SK-N-SH treated with all-trans-retinoic acid at 6 μM for 48 hours (cell line): ENCODE measurements around the gene GPR31.
A peak's percentile ranks its signal among the peaks of the same experiment; 100 is the strongest.
"Not testable (repeated sequence)": the region's sequence is repeated elsewhere in the genome, so short reads cannot be mapped to it uniquely, and the experiment has no call there.

Experiments
- ATAC-seq: fragments of 200-7000 bp; cut with Tn5 transposase; 3 replicates; pipeline ENCODE4 v1.9.1; 2020; ENCODE audit warnings: mild to moderate bottlenecking, moderate library complexity
- ARNTL ChIP-seq: fragments of 450-650 bp; formaldehyde crosslinking; IDR thresholded peaks from 2 replicates; pipeline ENCODE4 v1.5.0; 2020; ENCODE audit warnings: low read depth, mild to moderate bottlenecking, moderate library complexity, borderline replicate concordance
- BACH2 ChIP-seq: fragments of 250-450 bp; sonication (Bioruptor Pico); IDR thresholded peaks from 2 replicates; pipeline ENCODE4 v1.9.0; 2021; ENCODE audit warnings: mild to moderate bottlenecking, borderline replicate concordance
- CSRNP3 ChIP-seq: fragments of 250-450 bp; sonication (Bioruptor Pico); IDR thresholded peaks from 2 replicates; pipeline ENCODE4 v1.5.1; 2021; ENCODE audit warnings: mild to moderate bottlenecking, moderate library complexity
- ISL1 ChIP-seq: fragments of 250-450 bp; sonication (Bioruptor Pico); IDR thresholded peaks from 2 replicates; pipeline ENCODE4 v2.1.2; 2022; ENCODE audit warnings: mild to moderate bottlenecking, moderate library complexity
- PPARA ChIP-seq: fragments of 250-450 bp; sonication (Bioruptor Pico); IDR thresholded peaks from 2 replicates; pipeline ENCODE4 v1.5.0; 2020; ENCODE audit warnings: mild to moderate bottlenecking, borderline replicate concordance
- RARB ChIP-seq: fragments of 250-450 bp; sonication (Bioruptor Pico); IDR thresholded peaks from 2 replicates; pipeline ENCODE4 v1.8.0; 2021; ENCODE audit warnings: mild to moderate bottlenecking, moderate library complexity
- SNAI2 ChIP-seq: fragments of 250-450 bp; sonication (Bioruptor Pico); IDR thresholded peaks from 2 replicates; pipeline ENCODE4 v1.5.0; 2020; ENCODE audit warnings: mild to moderate bottlenecking, moderate library complexity
- TCF4 ChIP-seq: fragments of 250-450 bp; sonication (Bioruptor Pico); IDR thresholded peaks from 2 replicates; pipeline ENCODE4 v1.8.0; 2021; ENCODE audit warnings: mild to moderate bottlenecking, moderate library complexity, borderline replicate concordance
- TOX ChIP-seq: fragments of 250-450 bp; sonication (Bioruptor Pico); IDR thresholded peaks from 2 replicates; pipeline ENCODE4 v1.8.0; 2021; ENCODE audit warnings: mild to moderate bottlenecking, moderate library complexity, borderline replicate concordance
- ZC3H10 ChIP-seq: fragments of 250-450 bp; sonication (Bioruptor Pico); IDR thresholded peaks from 2 replicates; pipeline ENCODE4 v1.5.1; 2021; ENCODE audit warnings: mild to moderate bottlenecking, moderate library complexity
- ZFP3 ChIP-seq: fragments of 250-450 bp; sonication (Bioruptor Pico); IDR thresholded peaks from 2 replicates; pipeline ENCODE4 v1.5.0; 2020; ENCODE audit warnings: mild to moderate bottlenecking, moderate library complexity
- ZNF565 ChIP-seq: fragments of 450-650 bp; formaldehyde crosslinking; conservative IDR thresholded peaks from 2 replicates; pipeline ENCODE4 v1.5.0; 2020; ENCODE audit warnings: low read depth, mild to moderate bottlenecking, moderate library complexity
- ZNF70 ChIP-seq: fragments of 450-650 bp; formaldehyde crosslinking; IDR thresholded peaks from 2 replicates; pipeline ENCODE4 v1.5.0; 2020; ENCODE audit warnings: mild to moderate bottlenecking, moderate library complexity
- ZNF8 ChIP-seq: fragments of 450-650 bp; formaldehyde crosslinking; IDR thresholded peaks from 2 replicates; pipeline ENCODE4 v1.5.0; 2020; ENCODE audit warnings: mild to moderate bottlenecking, moderate library complexity
- TF ChIP-seq, protein P1 (sequence below): fragments of 250-450 bp; sonication (Bioruptor Pico); IDR thresholded peaks from 2 replicates; pipeline ENCODE4 v1.5.1; 2020; ENCODE audit warnings: low read depth, mild to moderate bottlenecking, moderate library complexity
- TF ChIP-seq, protein P2 (sequence below): fragments of 250-450 bp; sonication (Bioruptor Pico); IDR thresholded peaks from 2 replicates; pipeline ENCODE4 v1.8.0; 2020; ENCODE audit warnings: mild to moderate bottlenecking, moderate library complexity, borderline replicate concordance
- TF ChIP-seq, protein P3 (sequence below): fragments of 250-450 bp; sonication (Bioruptor Pico); IDR thresholded peaks from 2 replicates; pipeline ENCODE4 v1.8.0; 2021; ENCODE audit warnings: low read depth, mild to moderate bottlenecking, moderate library complexity, borderline replicate concordance

The GPR31 gene, protein sequence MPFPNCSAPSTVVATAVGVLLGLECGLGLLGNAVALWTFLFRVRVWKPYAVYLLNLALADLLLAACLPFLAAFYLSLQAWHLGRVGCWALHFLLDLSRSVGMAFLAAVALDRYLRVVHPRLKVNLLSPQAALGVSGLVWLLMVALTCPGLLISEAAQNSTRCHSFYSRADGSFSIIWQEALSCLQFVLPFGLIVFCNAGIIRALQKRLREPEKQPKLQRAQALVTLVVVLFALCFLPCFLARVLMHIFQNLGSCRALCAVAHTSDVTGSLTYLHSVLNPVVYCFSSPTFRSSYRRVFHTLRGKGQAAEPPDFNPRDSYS

GRCh38 chr6:167157863-167158262, at the start of gene GPR31:
GPR31 (minus strand) TSS chr6:167157980; CDS start chr6:167157831, 149 bp downstream.
- ATAC-seq, result no peak
- TF ChIP-seq ZNF565 (no peak), ISL1 (CRISPR knock-in tag) (no peak), ZC3H10 (CRISPR knock-in tag) (no peak)
- TF ChIP-seq, protein P1, sequence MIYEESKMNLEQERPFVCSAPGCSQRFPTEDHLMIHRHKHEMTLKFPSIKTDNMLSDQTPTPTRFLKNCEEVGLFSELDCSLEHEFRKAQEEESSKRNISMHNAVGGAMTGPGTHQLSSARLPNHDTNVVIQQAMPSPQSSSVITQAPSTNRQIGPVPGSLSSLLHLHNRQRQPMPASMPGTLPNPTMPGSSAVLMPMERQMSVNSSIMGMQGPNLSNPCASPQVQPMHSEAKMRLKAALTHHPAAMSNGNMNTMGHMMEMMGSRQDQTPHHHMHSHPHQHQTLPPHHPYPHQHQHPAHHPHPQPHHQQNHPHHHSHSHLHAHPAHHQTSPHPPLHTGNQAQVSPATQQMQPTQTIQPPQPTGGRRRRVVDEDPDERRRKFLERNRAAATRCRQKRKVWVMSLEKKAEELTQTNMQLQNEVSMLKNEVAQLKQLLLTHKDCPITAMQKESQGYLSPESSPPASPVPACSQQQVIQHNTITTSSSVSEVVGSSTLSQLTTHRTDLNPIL, result no peak

- ATAC-seq, result no peak
- no peak for TF ChIP-seq ZNF8 (CRISPR knock-in tag)
- no peak for TF ChIP-seq CSRNP3 (CRISPR knock-in tag)
- TF ChIP-seq, protein P1, result no peak
- no peak for TF ChIP-seq ISL1 (CRISPR knock-in tag)
- TF ChIP-seq PPARA, result no peak
- TF ChIP-seq ZNF565, result no peak
- TF ChIP-seq, protein P2, sequence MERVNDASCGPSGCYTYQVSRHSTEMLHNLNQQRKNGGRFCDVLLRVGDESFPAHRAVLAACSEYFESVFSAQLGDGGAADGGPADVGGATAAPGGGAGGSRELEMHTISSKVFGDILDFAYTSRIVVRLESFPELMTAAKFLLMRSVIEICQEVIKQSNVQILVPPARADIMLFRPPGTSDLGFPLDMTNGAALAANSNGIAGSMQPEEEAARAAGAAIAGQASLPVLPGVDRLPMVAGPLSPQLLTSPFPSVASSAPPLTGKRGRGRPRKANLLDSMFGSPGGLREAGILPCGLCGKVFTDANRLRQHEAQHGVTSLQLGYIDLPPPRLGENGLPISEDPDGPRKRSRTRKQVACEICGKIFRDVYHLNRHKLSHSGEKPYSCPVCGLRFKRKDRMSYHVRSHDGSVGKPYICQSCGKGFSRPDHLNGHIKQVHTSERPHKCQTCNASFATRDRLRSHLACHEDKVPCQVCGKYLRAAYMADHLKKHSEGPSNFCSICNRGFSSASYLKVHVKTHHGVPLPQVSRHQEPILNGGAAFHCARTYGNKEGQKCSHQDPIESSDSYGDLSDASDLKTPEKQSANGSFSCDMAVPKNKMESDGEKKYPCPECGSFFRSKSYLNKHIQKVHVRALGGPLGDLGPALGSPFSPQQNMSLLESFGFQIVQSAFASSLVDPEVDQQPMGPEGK, result no peak
Observed at GRCh38 chr6:167207527-167207926, 49.7 kb upstream of the GPR31 start.

DNA sequence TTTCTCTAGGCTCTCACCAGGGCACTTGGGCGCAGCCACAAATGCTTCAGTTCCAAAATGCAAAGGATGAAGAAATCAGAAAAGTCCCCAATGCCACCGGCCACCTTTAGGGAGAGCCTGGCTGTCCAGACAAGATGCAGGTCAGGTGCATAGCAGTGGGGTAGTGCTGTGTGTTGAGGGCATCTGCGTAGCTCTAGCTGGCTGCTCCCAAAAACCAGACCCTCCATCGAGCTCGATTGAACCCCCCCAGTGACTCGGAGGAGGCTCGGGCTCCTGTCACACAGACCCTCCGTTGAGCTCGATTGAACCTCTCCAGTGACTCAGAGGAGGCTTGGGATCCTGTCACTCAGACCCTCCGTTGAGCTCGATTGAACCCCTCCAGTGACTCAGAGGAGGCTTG, 47.5 kb upstream of the GPR31 start:
- not testable (repeated sequence) for ATAC-seq

- peak; percentile 96 for ATAC-seq
Observed at GRCh38 chr6:167204059-167204348, 46.2 kb upstream of the GPR31 start.

- ATAC-seq, result peak; percentile 59
Observed at GRCh38 chr6:167203261-167204058, 45.7 kb upstream of the GPR31 start.

DNA sequence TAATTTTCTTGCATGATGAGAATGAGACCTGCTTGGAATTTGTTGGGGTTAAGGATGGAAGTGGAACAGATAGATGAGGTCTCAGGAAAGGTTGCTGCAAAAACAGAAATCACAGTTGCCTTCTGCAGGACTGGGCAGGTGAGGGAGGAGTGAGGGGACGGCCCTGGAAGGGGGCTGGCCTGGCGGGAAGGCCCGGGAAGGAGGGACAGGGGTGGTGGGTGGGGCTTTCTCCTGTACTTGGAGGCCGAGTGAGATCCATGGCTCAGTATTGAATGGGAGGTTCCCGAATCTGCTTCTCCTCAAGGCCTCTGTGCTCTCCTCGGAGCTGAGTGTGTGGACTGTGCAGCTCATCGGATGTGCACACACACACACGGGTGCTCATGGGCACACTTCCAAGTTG, 44.8 kb upstream of the GPR31 start:
- ATAC-seq, result not testable (repeated sequence)

DNA sequence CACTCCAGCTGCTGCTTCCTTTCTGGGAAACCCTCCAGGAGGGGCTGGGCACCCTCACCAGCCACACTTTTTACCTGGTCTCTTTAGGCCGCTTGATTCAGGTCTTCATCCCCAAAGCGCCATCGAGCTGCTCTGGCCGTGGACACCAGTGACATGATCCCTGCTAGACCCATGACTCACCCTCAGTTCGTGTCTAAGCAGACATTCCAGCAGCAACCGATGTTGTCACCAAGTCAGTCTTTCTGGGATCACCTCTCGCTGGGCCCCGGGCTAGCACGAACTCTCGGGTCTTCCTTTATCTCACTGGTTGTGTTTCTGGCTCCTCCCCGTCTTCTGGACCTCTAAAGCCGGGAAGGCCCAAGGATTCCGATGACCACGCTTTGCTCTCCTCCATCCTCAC, 43.0 kb upstream of the GPR31 start:
- ATAC-seq, result no peak
- TF ChIP-seq TOX (CRISPR knock-in tag) (no peak), RARB (CRISPR knock-in tag) (no peak), CSRNP3 (CRISPR knock-in tag) (no peak), ZNF565 (no peak), ZNF70 (no peak), SNAI2 (CRISPR knock-in tag) (no peak), TCF4 (CRISPR knock-in tag) (no peak), PPARA (no peak), ARNTL (CRISPR knock-in tag) (no peak), ZNF8 (CRISPR knock-in tag) (no peak), BACH2 (CRISPR knock-in tag) (no peak), ISL1 (CRISPR knock-in tag) (no peak), ZFP3 (CRISPR knock-in tag) (no peak), ZC3H10 (CRISPR knock-in tag) (no peak)
- TF ChIP-seq, protein P3, sequence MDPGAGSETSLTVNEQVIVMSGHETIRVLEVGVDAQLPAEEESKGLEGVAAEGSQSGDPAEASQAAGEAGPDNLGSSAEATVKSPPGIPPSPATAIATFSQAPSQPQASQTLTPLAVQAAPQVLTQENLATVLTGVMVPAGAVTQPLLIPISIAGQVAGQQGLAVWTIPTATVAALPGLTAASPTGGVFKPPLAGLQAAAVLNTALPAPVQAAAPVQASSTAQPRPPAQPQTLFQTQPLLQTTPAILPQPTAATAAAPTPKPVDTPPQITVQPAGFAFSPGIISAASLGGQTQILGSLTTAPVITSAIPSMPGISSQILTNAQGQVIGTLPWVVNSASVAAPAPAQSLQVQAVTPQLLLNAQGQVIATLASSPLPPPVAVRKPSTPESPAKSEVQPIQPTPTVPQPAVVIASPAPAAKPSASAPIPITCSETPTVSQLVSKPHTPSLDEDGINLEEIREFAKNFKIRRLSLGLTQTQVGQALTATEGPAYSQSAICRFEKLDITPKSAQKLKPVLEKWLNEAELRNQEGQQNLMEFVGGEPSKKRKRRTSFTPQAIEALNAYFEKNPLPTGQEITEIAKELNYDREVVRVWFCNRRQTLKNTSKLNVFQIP (CRISPR knock-in tag), result no peak

GRCh38 chr6:167195941-167196610, 38.3 kb upstream of the GPR31 start:
- not testable (repeated sequence) for ATAC-seq
